ENCODE measurements around the gene PROX1.

Gene PROX1

DNA sequence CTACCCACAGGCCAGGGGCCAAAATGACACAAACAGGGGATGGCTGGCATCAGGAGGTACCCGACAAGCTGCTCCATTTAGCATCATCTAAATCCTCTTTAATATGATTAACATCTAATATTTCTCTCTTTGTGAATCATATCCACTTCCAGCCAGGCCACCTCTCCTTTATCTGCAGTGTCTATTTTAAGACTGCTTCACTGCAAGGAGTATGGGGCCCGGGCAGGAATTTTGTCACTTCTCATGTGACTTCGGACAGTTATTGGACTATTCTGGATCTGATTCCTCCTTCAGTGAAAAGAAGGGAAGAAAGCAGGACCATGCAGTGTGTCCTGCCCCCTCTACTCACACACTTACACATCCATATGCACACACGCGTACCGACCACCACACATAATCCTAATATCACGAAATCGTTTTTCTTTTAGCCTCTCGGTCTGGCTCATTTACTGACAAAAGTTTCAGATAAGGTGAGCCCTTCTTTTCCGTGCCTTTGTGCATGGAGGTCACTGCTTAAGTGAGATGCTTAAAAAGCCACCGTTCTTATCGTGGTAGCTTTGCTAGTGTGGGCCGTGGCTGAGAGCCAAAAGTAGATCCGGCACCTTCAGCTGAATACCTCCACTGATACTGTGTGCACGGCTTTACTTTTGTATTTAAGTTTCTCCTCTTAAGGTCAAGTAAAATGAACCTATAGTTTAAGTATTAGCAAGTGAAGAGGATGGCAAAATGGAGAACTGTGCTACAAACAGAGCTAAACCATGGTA, 26.0 kb downstream of the PROX1 start:
- Mint-ChIP-seq H3K27ac (no peak overlapping the region), H3K36me3 (ENCODE audit: low read depth) (peaks cover 69% of the 10 kb centered on the region), H3K27me3 (ENCODE audit: low read depth, poor library complexity) (no peaks in the 10 kb centered on the region), H3K4me1 (peaks cover 78% of the 10 kb centered on the region), H3K9me3 (no peaks in the 10 kb centered on the region), H3K4me3 (no peak overlapping the region)
- DNase-seq = no peak
- TF ChIP-seq, protein P1, sequence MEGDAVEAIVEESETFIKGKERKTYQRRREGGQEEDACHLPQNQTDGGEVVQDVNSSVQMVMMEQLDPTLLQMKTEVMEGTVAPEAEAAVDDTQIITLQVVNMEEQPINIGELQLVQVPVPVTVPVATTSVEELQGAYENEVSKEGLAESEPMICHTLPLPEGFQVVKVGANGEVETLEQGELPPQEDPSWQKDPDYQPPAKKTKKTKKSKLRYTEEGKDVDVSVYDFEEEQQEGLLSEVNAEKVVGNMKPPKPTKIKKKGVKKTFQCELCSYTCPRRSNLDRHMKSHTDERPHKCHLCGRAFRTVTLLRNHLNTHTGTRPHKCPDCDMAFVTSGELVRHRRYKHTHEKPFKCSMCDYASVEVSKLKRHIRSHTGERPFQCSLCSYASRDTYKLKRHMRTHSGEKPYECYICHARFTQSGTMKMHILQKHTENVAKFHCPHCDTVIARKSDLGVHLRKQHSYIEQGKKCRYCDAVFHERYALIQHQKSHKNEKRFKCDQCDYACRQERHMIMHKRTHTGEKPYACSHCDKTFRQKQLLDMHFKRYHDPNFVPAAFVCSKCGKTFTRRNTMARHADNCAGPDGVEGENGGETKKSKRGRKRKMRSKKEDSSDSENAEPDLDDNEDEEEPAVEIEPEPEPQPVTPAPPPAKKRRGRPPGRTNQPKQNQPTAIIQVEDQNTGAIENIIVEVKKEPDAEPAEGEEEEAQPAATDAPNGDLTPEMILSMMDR (IDR thresholded peaks at IDR 0.05) = no peak

DNA sequence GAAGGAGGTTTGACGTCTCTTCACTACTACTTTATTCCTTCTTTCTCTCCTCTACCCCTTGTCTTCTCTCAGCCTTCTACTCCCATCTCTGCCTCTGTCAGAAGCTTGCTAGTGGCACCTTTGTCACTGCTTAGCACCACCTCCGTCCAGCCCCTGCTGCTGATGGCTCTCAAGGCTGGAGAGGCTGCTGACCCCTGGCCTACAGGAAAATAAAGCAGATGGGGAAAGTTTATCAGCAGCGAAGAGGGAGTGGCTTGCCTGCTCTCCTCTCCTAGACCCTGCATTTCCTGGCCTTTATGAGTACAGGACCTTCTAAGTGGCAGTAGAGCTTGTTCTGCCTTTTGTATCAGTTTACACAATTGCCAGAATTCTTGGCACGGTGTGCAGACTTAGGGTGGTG, 27.0 kb downstream of the PROX1 start:
- Mint-ChIP-seq H3K27me3 (ENCODE audit: low read depth, poor library complexity) (no peaks in the 10 kb centered on the region), H3K4me1 (peaks cover 78% of the 10 kb centered on the region), H3K4me3 (no peak overlapping the region), H3K36me3 (ENCODE audit: low read depth) (peaks cover 69% of the 10 kb centered on the region), H3K9me3 (no peaks in the 10 kb centered on the region), H3K27ac (peak overlapping the region; percentile 91)
- no peak for DNase-seq
- TF ChIP-seq, protein P1 (IDR thresholded peaks at IDR 0.05) = no peak

DNA sequence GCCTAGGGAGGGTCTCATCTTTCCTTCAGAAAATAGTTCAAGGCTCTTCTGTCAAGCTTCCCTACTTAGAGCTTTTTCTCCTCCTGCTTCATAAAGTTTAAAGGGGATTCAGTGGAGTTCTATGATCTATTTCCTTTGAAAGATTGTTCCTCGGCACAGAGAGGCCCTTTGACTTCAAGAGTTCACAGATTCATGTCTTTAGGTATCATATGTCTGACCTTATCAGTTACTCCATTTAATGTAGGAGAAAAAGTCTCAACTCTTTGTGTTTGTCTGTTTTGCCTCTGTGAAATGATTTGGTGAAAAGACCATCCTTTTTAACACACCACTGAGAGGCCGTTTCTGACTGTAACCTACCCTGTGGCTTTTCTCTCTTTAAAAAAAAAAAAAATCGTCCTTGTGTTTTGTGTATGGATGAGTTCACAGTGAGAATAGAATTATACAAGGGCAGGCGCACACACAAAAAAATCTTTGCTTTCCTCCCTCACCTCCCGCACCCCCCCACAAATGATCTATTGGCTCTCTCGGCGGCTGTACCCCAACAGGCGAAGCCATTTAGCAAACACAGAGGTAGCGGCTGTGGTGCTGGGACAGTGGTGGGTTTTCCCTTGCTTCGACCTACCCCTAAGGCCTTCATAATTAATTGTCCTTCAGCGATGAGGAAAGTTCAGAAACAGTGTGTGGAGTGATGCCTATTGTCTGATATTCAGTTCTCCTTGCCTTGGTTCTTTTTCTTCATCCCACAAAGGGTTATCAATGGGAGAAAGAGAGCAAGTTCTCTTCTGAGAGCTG, 29.6 kb downstream of the PROX1 start:
- Mint-ChIP-seq H3K27ac (peak overlapping the region; percentile 71), H3K27me3 (ENCODE audit: low read depth, poor library complexity) (no peaks in the 10 kb centered on the region), H3K36me3 (ENCODE audit: low read depth) (peaks cover 64% of the 10 kb centered on the region), H3K9me3 (no peaks in the 10 kb centered on the region), H3K4me3 (peak overlapping the region; percentile 46), H3K4me1 (peaks cover 81% of the 10 kb centered on the region)
- no peak for DNase-seq
- TF ChIP-seq, protein P1 (IDR thresholded peaks at IDR 0.05) = no peak

DNA sequence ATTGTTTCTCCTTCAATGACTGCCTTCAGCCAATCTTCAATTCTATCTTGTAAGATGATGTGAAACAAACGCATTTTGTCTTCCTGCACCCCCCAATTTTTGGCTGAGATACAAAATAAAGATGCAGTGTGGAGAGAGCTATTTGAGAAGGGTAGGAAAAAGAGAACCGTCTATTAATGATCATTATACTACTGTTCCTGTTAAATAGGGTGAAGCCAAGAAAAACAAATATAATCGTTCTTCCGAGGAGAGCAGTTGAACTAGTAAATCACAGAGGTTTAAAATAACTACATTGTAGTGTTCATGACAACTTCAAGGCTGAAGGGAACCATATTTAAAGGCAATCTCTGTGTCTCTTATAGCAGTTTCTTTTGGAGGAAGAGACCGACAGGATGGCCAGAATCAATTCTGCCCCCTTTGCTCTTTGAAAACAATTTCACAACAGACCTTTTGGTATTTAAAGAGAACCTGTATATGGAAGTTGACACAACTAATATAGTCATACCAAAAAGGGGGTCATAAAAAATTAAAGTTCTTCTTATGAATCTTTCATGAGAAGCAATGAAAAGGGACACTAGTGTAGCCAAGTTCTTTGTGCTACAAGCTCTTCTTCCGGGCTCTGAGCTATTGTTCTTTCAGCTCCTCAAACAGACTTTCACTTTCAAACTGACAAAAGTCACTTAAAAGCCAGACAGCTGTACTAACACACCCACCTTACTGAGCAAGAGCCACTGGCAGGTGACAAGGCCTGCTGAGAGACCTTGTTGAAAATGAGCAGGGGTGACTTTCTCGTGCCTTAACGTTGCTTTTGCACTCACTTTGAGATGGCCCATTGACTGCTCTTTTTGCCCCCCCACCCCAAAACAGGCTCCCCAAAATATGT, 30.9 kb downstream of the PROX1 start:
- Mint-ChIP-seq H3K27me3 (ENCODE audit: low read depth, poor library complexity) (no peaks in the 10 kb centered on the region), H3K36me3 (ENCODE audit: low read depth) (peaks cover 59% of the 10 kb centered on the region), H3K9me3 (no peaks in the 10 kb centered on the region), H3K27ac (peak overlapping the region; percentile 71), H3K4me1 (peaks cover 73% of the 10 kb centered on the region), H3K4me3 (peak overlapping the region; percentile 46)
- TF ChIP-seq, protein P1 (IDR thresholded peaks at IDR 0.05) = no peak
- no peak for DNase-seq

DNA sequence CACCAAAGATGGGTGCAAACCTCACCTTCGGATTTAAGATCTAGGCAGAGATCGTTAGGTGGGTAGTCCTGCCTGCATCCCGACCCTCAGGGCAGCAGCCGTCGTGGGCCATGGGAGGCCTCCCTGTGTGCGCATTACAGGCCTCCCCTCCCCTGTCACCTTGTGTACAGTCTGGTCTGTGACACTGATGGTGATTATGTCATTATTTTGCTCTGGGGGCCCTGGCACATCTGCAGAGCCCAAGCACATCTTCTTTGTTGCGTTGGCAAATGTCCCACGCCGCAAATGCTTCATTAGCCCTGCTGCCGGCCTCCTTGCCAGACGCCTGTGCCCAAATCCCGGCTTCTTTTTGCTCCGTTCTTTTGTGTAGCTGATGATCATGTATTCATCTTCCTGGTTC, 31.7 kb downstream of the PROX1 start:
- H3K9me3 Mint-ChIP-seq = no peaks in the 10 kb centered on the region
- peaks cover 54% of the 10 kb centered on the region for H3K36me3 Mint-ChIP-seq (ENCODE audit: low read depth)
- no peak for DNase-seq
- H3K4me1 Mint-ChIP-seq = peaks cover 64% of the 10 kb centered on the region
- peak overlapping the region; percentile 46 for H3K27ac Mint-ChIP-seq
- H3K4me3 Mint-ChIP-seq = peak overlapping the region; percentile 4
- TF ChIP-seq, protein P1 (IDR thresholded peaks at IDR 0.05) = no peak
- no peaks in the 10 kb centered on the region for H3K27me3 Mint-ChIP-seq (ENCODE audit: low read depth, poor library complexity)

Measured in nephron progenitor cell (in vitro differentiated cells).